PC-3 (cell line): Measurements from ENCODE around the gene MED28. TPM values are rescaled to one million over a fixed set of nuclear protein-coding genes. Genes with fewer than 3 reads are reported as not detected.
"Not testable (repeated sequence)": the region's sequence is repeated elsewhere in the genome, so short reads cannot be mapped to it uniquely, and the experiment has no call there.

Experiments used
- ATAC-seq: fragments of 200-7000 bp; cut with Tn5 transposase; 2 replicates; pipeline ENCODE4 v1.9.1; 2020; ENCODE audit warnings: mild to moderate bottlenecking, moderate library complexity
- BruUV-seq: library from RNA; stranded (reverse); fragments of 400-500 nt; replicated peaks from 2 replicates; lab custom pipeline; 2021; lab: Mats Ljungman, UMichigan
- CTCF ChIA-PET: fragments of 300-600 bp; sonication (Branson Sonifier 250); formaldehyde crosslinking; loops from one replicate; lab custom pipeline; 2022; ENCODE audit warnings: antibody characterized with exemption; lab: Charles Lee
- POLR2A ChIA-PET: fragments of 300-600 bp; sonication (Branson Sonifier 250); formaldehyde crosslinking; loops from one replicate; lab custom pipeline; 2022; ENCODE audit warnings: antibody characterized with exemption; ENCODE audit not compliant: unreplicated experiment; lab: Charles Lee
- DNase-seq: peaks from one replicate; pipeline ENCODE4 v3.0.0-alpha.2; 2015
- H2AFZ ChIP-seq: fragments of 300-600 bp; sonication (generic); 2 replicates; pipeline ENCODE4 v1.6.0; 2016; ENCODE audit warnings: antibody characterized with exemption, low read length
- H3F3A ChIP-seq: fragments of 300-600 bp; sonication (generic); one replicate; pipeline ENCODE4 v1.6.0; 2017; ENCODE audit warnings: antibody characterized with exemption, low read length, control low read depth, mild to moderate bottlenecking; ENCODE audit not compliant: unreplicated experiment
- H3K27ac ChIP-seq: fragments of 300-600 bp; sonication (generic); 2 replicates; pipeline ENCODE4 v1.5.1; 2016; ENCODE audit warnings: mild to moderate bottlenecking, low read length
- H3K27me3 ChIP-seq: fragments of 300-600 bp; sonication (generic); 2 replicates; pipeline ENCODE4 v1.6.1; 2016; ENCODE audit warnings: low read length, mixed read lengths
- H3K36me3 ChIP-seq: fragments of 300-600 bp; sonication (generic); 2 replicates; pipeline ENCODE4 v1.6.1; 2016; ENCODE audit warnings: low read depth, mixed run types, low read length, mixed read lengths
- H3K4me1 ChIP-seq: fragments of 300-600 bp; sonication (generic); 2 replicates; pipeline ENCODE4 v1.5.1; 2016; ENCODE audit warnings: low read length; ENCODE audit not compliant: insufficient read depth
- H3K4me2 ChIP-seq: fragments of 300-600 bp; sonication (generic); 2 replicates; pipeline ENCODE4 v1.6.0; 2016; ENCODE audit warnings: low read length
- H3K4me3 ChIP-seq: fragments of 300-600 bp; sonication (generic); 2 replicates; pipeline ENCODE4 v1.5.1; 2016; ENCODE audit warnings: mild to moderate bottlenecking, low read length, mixed read lengths
- H3K79me2 ChIP-seq: fragments of 300-600 bp; sonication (generic); 2 replicates; pipeline ENCODE4 v1.6.1; 2017; ENCODE audit warnings: low read length, mixed read lengths
- H3K9ac ChIP-seq: fragments of 300-600 bp; sonication (generic); 2 replicates; pipeline ENCODE4 v1.6.0; 2016; ENCODE audit warnings: mild to moderate bottlenecking, low read length
- H3K9me2 ChIP-seq: fragments of 300-600 bp; sonication (generic); replicated peaks from 2 replicates; pipeline ENCODE4 v1.6.1; 2016; ENCODE audit warnings: mixed run types, low read length, mixed read lengths
- H3K9me3 ChIP-seq: fragments of 300-600 bp; sonication (generic); 2 replicates; pipeline ENCODE4 v1.6.1; 2016; ENCODE audit warnings: low read length, mixed read lengths
- H4K20me1 ChIP-seq: fragments of 300-600 bp; sonication (generic); 2 replicates; pipeline ENCODE4 v1.6.1; 2016; ENCODE audit warnings: low read length, mixed read lengths
- CTCF ChIP-seq: fragments of 300-600 bp; sonication (generic); conservative IDR thresholded peaks from 2 replicates; pipeline ENCODE4 v1.5.1; 2017; ENCODE audit warnings: antibody characterized with exemption, low read depth, mild to moderate bottlenecking, low read length
- EZH2 ChIP-seq: fragments of 300-600 bp; sonication (generic); IDR thresholded peaks from one replicate; pipeline ENCODE4 v1.6.1; 2017; ENCODE audit warnings: antibody characterized with exemption, mild to moderate bottlenecking, low read length; ENCODE audit not compliant: unreplicated experiment
- EZH2phosphoT487 ChIP-seq: fragments of 300-600 bp; sonication (generic); IDR thresholded peaks from 2 replicates; pipeline ENCODE4 v1.6.1; 2018; ENCODE audit warnings: mild to moderate bottlenecking, antibody characterized with exemption, low read length, borderline replicate concordance
- intact Hi-C: fragments of 100-400 bp; cut with micrococcal nuclease; formaldehyde crosslinking; loops from 2 replicates; pipeline ENCODE4 v1.9.0; 2023
- total RNA-seq: library from RNA; depleted of rRNA; stranded (reverse); fragments of >200 nt; gene quantifications from 2 replicates; pipeline ENCODE4 v1.2.3, GENCODE V29; 2014

The MED28 gene
- total RNA-seq, 1 experiment from 2014 or later: 4.4 TPM

GRCh38 chr4:17567271-17567670 lies 47.2 kb upstream of the MED28 start:
- no TSS peak for BruUV-seq
- ATAC-seq (no peak), DNase-seq (no peak)
- Histone ChIP-seq H3K4me1 (no peaks in the 10 kb centered on the region), H3K9me2 (no peaks in the 10 kb centered on the region), H3F3A (no peaks in the 10 kb centered on the region), H3K79me2 (no peaks in the 10 kb centered on the region), H3K9ac (no peak overlapping the region), H2AFZ (no peak overlapping the region), H3K27me3 (no peaks in the 10 kb centered on the region), H3K4me3 (no peak overlapping the region), H3K4me2 (no peak overlapping the region), H4K20me1 (no peaks in the 10 kb centered on the region), H3K36me3 (no peaks in the 10 kb centered on the region), H3K27ac (no peak overlapping the region), H3K9me3 (no peaks in the 10 kb centered on the region)
- CTCF ChIA-PET: no interaction called here
- POLR2A ChIA-PET: no interaction called here
- TF ChIP-seq CTCF: no peak
- TF ChIP-seq EZH2phosphoT487: no peak
- TF ChIP-seq EZH2: no peak
- intact Hi-C loops: no loop called here

- no TSS peak for BruUV-seq
- TF ChIP-seq EZH2phosphoT487 (no peak), CTCF (no peak), EZH2 (no peak)
- Histone ChIP-seq H3K4me3 (no peak overlapping the region), H2AFZ (no peak overlapping the region), H3K27me3 (no peaks in the 10 kb centered on the region), H3K79me2 (peaks cover 18% of the 10 kb centered on the region), H4K20me1 (no peaks in the 10 kb centered on the region), H3K4me1 (peaks cover 10% of the 10 kb centered on the region), H3K9me3 (no peaks in the 10 kb centered on the region), H3K36me3 (no peaks in the 10 kb centered on the region), H3K27ac (no peak overlapping the region), H3K9me2 (no peaks in the 10 kb centered on the region), H3F3A (no peaks in the 10 kb centered on the region), H3K4me2 (no peak overlapping the region), H3K9ac (no peak overlapping the region)
- ChIA-PET CTCF (no interaction called here), POLR2A (no interaction called here)
- intact Hi-C loops: no loop called here
- ATAC-seq (no peak), DNase-seq (no peak)
These were observed 40.2 kb upstream of the MED28 start for GRCh38 chr4:17574206-17574605.

GRCh38 chr4:17575177-17575576 lies 39.3 kb upstream of the MED28 start:
- H4K20me1 ChIP-seq, H3K27ac ChIP-seq, H3K4me2 ChIP-seq, BruUV-seq, POLR2A ChIA-PET, H3K9me3 ChIP-seq, ATAC-seq, H3K9me2 ChIP-seq, H2AFZ ChIP-seq, H3K27me3 ChIP-seq, intact Hi-C loops, H3K9ac ChIP-seq, H3K4me3 ChIP-seq, H3F3A ChIP-seq, CTCF ChIA-PET, H3K36me3 ChIP-seq, DNase-seq: not testable (repeated sequence)
- Histone ChIP-seq H3K79me2 (peaks cover 23% of the 10 kb centered on the region), H3K4me1 (peaks cover 10% of the 10 kb centered on the region)
